Thoracic aorta (tissue), 2 donors: ENCODE measurements around the gene RNF224. TPM values are rescaled to one million over a fixed set of nuclear protein-coding genes. Genes with fewer than 3 reads are reported as not detected.
A peak's percentile ranks its signal among the peaks of the same experiment; 100 is the strongest.

Experiments used
- ATAC-seq: fragments of 150-250 bp; one replicate; pipeline ENCODE4 v1.8.0; 2017; ENCODE audit warnings: low read depth; ENCODE audit not compliant: insufficient number of reproducible peaks, low FRiP score
- DNase-seq: peaks from one replicate; pipeline ENCODE4 v3.0.0-alpha.2; 2020; ENCODE audit warnings: low spot score
- H3K27ac ChIP-seq, 2 donors: fragments of 200-600 bp; sonication (generic); 1 replicate in 1 of 2; 2 replicates in 1 of 2; pipeline ENCODE4 v1.5.1; 2016; ENCODE audit warnings: mild to moderate bottlenecking in 2 of 2, moderate library complexity in 2 of 2
- H3K27me3 ChIP-seq: fragments of 200-600 bp; sonication (generic); replicated peaks from 2 replicates; pipeline ENCODE4 v1.6.0; 2016; ENCODE audit warnings: mild to moderate bottlenecking; ENCODE audit not compliant: insufficient read depth
- H3K36me3 ChIP-seq: fragments of 200-600 bp; sonication (generic); one replicate; pipeline ENCODE4 v1.5.1; 2016
- H3K4me1 ChIP-seq, 2 donors: fragments of 200-600 bp; sonication (generic); 1 replicate in 1 of 2; 2 replicates in 1 of 2; pipeline versions ENCODE4 v1.5.1 to v1.6.0; 2016; ENCODE audit warnings: low read depth in 2 of 2, mild to moderate bottlenecking in 1 of 2; ENCODE audit not compliant: control insufficient read depth in 1 of 2
- H3K4me3 ChIP-seq: fragments of 200-600 bp; sonication (generic); 2 replicates; pipeline ENCODE4 v1.5.1; 2016; ENCODE audit warnings: mild to moderate bottlenecking
- H3K9me3 ChIP-seq: fragments of 200-600 bp; sonication (generic); 2 replicates; pipeline ENCODE4 v1.5.1; 2016
- total RNA-seq, 2 donors: library from RNA; depleted of rRNA; stranded (reverse); fragments of >200 nt; gene quantifications; one replicate each; pipeline versions ENCODE4 v1.1.0 to v1.2.3, GENCODE V29; 2016
- TF ChIP-seq, protein P1 (sequence below): fragments of 200-600 bp; sonication (generic); IDR thresholded peaks from one replicate; pipeline ENCODE4 v1.5.1; 2019; ENCODE audit warnings: antibody characterized with exemption

Gene RNF224
- total RNA-seq, 2 donors from 2014 or later: not detected

DNA sequence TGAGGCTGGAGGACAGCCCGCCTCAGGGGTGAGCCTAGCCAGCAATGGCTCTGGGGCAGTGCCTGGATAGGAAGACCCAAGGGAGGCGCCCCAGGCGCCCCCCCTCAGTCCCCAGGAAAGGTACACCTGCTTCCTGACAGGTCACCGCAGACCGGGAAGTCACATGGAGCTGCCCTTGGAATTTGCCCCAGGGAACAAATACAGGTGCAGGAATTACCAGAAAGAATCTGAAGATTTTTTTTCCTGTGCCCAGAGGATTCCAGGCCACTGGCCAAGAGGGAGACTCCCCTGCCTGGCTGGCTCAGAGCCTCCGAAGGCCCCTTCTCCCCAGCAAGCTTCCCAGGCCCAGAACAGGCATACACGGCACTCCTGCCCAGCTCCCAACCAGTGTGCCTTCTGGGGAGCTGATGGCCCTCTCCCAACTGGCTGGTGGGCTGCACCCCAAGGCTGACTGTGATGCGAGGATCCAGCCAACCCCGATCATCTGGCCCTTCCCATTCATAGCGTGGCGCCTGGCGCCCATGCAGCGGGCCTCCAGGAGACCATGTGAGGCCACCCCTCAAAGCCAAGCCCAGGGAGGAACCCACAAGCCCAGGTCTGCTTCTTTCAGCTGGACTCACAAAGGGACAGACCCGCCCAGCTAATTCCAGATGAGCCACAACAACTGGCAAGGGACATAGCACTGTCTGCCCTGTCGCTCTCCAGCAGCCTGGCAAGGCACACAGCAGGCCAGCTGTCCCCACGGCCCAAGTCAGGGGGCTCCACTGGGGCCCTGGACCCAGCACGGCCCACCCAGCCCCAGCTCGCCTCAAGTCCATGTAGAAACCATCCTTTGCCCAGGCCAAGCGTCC, 29.0 kb upstream of the RNF224 start:
- ATAC-seq (no peak), DNase-seq (no peak)
- H3K9me3 ChIP-seq: no peaks in the 10 kb centered on the region
- no peaks in the 10 kb centered on the region for H3K27me3 ChIP-seq
- TF ChIP-seq, protein P1, sequence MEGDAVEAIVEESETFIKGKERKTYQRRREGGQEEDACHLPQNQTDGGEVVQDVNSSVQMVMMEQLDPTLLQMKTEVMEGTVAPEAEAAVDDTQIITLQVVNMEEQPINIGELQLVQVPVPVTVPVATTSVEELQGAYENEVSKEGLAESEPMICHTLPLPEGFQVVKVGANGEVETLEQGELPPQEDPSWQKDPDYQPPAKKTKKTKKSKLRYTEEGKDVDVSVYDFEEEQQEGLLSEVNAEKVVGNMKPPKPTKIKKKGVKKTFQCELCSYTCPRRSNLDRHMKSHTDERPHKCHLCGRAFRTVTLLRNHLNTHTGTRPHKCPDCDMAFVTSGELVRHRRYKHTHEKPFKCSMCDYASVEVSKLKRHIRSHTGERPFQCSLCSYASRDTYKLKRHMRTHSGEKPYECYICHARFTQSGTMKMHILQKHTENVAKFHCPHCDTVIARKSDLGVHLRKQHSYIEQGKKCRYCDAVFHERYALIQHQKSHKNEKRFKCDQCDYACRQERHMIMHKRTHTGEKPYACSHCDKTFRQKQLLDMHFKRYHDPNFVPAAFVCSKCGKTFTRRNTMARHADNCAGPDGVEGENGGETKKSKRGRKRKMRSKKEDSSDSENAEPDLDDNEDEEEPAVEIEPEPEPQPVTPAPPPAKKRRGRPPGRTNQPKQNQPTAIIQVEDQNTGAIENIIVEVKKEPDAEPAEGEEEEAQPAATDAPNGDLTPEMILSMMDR: no peak
- H3K36me3 ChIP-seq: no peaks in the 10 kb centered on the region
- peaks cover 19 to 49% of the 10 kb centered on the region in 2 donors for H3K4me1 ChIP-seq
- H3K4me3 ChIP-seq: no peak overlapping the region
- no peak overlapping the region for H3K27ac ChIP-seq

DNA sequence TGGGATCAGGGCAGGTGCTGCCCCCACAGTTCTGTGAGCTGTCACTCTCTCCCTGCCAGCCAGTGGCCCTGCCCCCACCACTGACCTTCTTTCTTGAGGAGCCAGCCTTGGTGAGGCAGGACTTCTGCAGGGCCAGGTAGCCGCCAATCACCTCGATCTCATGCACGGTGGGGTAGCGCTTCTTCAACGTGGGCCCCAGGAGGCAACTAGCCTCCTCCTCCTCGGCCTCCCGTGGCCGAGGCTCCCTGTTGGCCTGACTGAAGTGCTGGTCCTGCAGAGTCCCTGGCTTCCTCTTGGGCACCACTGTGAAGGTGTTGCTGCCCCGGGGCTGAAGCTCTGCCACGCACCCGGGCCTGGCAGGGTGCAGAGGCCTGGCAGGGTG, 28.4 kb upstream of the RNF224 start:
- no peaks in the 10 kb centered on the region for H3K27me3 ChIP-seq
- H3K4me1 ChIP-seq: peaks cover 20 to 55% of the 10 kb centered on the region in 2 donors
- DNase-seq (no peak), ATAC-seq (no peak)
- H3K36me3 ChIP-seq: no peaks in the 10 kb centered on the region
- TF ChIP-seq, protein P1: no peak
- H3K9me3 ChIP-seq: no peaks in the 10 kb centered on the region
- H3K27ac ChIP-seq: no peak overlapping the region
- H3K4me3 ChIP-seq: peak overlapping the region; percentile 69

DNA sequence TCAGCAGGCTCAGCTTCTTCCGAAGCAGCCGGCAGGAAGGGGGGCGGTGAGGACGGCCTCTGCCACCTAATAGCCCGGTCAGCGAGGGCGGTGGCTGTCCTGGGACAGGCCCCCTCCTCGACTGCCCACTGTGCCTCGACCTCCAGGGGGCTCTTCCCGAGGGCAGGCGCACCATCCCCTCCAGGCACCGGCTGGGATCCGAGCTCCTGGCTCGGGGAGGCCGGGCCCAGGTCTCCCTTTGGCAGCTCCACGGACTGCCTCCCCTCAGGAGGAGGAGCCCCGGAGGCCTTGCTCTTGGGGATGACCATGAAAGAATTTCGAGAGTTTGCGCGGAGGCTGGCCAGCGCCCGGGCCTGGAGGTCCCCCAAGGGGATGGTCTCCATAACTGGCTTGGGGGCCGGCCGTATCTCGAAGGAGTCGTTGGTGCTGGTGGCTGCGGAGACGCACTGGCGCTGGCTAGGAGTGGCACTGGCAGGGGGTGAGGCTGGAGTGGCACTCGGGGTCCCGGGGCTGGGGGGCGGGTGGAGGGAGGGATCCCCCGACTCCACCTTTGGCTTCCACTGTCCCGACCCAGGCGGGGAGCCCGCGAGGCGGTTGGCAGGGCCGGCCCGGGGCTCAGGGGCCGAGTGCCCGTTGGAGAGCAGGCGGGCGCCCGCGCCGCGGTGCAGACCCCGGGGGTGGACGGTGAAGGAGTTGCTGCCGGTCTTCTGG, 27.7 kb upstream of the RNF224 start:
- H3K36me3 ChIP-seq: no peaks in the 10 kb centered on the region
- peak overlapping the region; percentile 69 for H3K4me3 ChIP-seq
- ATAC-seq (no peak), DNase-seq (no peak)
- H3K9me3 ChIP-seq: no peaks in the 10 kb centered on the region
- no peaks in the 10 kb centered on the region for H3K27me3 ChIP-seq
- no peak overlapping the region for H3K27ac ChIP-seq
- peaks cover 27 to 62% of the 10 kb centered on the region in 2 donors for H3K4me1 ChIP-seq
- TF ChIP-seq, protein P1: no peak

DNA sequence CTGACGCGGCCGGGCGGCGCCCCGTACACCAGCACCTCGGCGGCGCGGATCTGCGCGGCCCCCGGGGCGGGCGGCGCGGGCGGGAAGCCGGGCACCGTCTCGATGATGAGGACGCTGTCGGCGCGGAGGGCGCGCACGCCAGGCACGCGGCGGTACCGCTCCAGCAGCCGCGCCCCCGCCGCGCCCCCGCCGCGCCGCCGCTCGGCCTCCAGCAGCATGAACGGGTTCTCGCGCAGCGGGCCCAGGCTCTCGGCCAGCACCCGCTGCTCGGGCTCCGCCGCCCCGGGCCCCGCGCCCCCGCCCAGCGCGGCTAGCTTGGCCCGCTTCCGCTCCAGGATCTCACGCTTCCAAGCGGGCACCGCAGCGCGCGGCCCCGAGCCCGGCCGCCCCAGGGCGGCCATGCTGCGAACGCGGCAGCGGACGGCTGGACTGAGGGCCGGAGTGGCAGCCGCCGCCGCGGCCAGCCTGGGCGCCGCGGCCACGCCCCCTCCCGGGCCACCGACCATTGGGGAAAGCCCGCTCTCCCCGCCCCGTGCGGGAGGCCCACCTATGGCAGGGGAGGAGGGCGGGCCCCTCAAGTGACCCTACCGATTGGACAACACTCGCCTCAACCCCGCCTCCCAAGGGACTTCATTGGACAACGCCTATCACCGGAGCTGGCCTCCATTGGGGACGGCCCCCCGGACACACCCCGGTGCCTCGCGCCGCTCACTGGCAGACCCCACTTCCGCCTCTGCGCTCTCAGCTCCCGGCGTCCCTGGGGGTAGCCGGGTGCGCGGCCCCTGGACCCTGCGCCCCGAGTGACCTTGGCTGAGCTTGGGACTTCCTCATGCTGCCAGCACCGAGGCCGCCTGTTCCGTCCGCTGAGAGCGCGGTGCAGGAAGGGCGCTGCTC, 26.7 kb upstream of the RNF224 start, which contains the start of gene TPRN:
TSS of gene TPRN (minus strand) at position 431 of the 894 bp plus-strand sequence. CDS start at position 401, 30 bp downstream.
- ATAC-seq: peak; percentile 98
- TF ChIP-seq, protein P1: no peak
- peak within 1 kb of the TSS; percentile 82 to 85 for H3K27ac ChIP-seq

More for the DNA sequence above, 26.7 kb upstream of the RNF224 start, which contains the start of gene TPRN:
- Histone ChIP-seq H3K27me3 (no peaks in the 10 kb centered on the region), H3K4me1 (peaks cover 30 to 68% of the 10 kb centered on the region in 2 donors), H3K4me3 (peak within 1 kb of the TSS; percentile 88), H3K36me3 (no peaks in the 10 kb centered on the region), H3K9me3 (no peaks in the 10 kb centered on the region)
- peak; percentile 99 for DNase-seq
